Testis (tissue), 2 donors: ENCODE measurements around the gene SAMD7.

Experiments
- POLR2A ChIP-seq: fragments of 450-650 bp; IDR thresholded peaks from one replicate; pipeline ENCODE4 v1.6.1; 2017; ENCODE audit warnings: antibody characterized with exemption, mild to moderate bottlenecking, moderate library complexity
- TF ChIP-seq, protein P1 (sequence below), 3 experiments: fragments of 450-650 bp in 2 of 3; fragments of 200-600 bp in 1 of 3; sonication (generic) in 1 of 3; IDR thresholded peaks; one replicate each; pipeline ENCODE4 v1.5.1; 2016 to 2019; ENCODE audit warnings: antibody characterized with exemption in 3 of 3, mild to moderate bottlenecking in 2 of 3, moderate library complexity in 1 of 3

DNA sequence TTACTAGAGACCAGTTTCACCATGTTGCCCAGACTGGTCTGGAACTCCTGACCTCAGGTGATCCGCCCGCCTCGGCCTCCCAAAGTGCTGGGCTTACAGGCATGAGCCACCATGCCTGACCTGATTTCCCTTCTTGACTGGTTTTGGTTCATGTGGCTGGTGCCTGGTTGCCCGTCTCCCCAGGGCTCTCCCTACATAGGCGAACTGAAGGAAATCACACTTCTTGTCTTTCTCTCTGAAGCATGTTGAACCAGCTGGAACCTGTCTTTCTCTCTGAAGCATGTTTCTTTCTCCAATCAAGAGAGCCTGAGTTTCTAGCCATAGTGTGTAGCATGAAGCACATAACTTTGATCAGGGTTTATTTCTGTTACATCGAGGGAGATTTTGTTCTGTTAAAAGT, 16.3 kb upstream of the SAMD7 start:
- TF ChIP-seq, protein P1, sequence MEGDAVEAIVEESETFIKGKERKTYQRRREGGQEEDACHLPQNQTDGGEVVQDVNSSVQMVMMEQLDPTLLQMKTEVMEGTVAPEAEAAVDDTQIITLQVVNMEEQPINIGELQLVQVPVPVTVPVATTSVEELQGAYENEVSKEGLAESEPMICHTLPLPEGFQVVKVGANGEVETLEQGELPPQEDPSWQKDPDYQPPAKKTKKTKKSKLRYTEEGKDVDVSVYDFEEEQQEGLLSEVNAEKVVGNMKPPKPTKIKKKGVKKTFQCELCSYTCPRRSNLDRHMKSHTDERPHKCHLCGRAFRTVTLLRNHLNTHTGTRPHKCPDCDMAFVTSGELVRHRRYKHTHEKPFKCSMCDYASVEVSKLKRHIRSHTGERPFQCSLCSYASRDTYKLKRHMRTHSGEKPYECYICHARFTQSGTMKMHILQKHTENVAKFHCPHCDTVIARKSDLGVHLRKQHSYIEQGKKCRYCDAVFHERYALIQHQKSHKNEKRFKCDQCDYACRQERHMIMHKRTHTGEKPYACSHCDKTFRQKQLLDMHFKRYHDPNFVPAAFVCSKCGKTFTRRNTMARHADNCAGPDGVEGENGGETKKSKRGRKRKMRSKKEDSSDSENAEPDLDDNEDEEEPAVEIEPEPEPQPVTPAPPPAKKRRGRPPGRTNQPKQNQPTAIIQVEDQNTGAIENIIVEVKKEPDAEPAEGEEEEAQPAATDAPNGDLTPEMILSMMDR (IDR thresholded peaks at IDR 0.05), result no peak
- TF ChIP-seq POLR2A, result no peak
